Cardiac fibroblast (primary cell): ENCODE results near the gene LHX1.
A peak's percentile ranks its signal among the peaks of the same experiment; 100 is the strongest.

Source experiments
- DNase-seq, 2 donors: peaks; one replicate each; pipeline versions ENCODE4 v3.0.0 to v3.0.0-alpha.2; 2010; ENCODE audit warnings: low read depth in 2 of 2
- H3K4me3 ChIP-seq, 2 donors: replicated peaks in 1 of 2; 1 replicate in 1 of 2; 2 replicates in 1 of 2; pipeline ENCODE4 v1.5.1; 2011; ENCODE audit warnings: low read depth in 2 of 2, low read length in 2 of 2, mild to moderate bottlenecking in 2 of 2, moderate library complexity in 1 of 2
- TF ChIP-seq, protein P1 (sequence below): IDR thresholded peaks from one replicate; pipeline ENCODE4 v1.5.1; 2011; ENCODE audit warnings: low read depth, mild to moderate bottlenecking, low read length, inconsistent platforms

Gene LHX1

GRCh38 chr17:36921095-36921851 lies 16.0 kb upstream of the LHX1 start:
- H3K4me3 ChIP-seq, result no peak overlapping the region
- peak; percentile 48 to 58 for DNase-seq
- TF ChIP-seq, protein P1, sequence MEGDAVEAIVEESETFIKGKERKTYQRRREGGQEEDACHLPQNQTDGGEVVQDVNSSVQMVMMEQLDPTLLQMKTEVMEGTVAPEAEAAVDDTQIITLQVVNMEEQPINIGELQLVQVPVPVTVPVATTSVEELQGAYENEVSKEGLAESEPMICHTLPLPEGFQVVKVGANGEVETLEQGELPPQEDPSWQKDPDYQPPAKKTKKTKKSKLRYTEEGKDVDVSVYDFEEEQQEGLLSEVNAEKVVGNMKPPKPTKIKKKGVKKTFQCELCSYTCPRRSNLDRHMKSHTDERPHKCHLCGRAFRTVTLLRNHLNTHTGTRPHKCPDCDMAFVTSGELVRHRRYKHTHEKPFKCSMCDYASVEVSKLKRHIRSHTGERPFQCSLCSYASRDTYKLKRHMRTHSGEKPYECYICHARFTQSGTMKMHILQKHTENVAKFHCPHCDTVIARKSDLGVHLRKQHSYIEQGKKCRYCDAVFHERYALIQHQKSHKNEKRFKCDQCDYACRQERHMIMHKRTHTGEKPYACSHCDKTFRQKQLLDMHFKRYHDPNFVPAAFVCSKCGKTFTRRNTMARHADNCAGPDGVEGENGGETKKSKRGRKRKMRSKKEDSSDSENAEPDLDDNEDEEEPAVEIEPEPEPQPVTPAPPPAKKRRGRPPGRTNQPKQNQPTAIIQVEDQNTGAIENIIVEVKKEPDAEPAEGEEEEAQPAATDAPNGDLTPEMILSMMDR, result no peak

DNA sequence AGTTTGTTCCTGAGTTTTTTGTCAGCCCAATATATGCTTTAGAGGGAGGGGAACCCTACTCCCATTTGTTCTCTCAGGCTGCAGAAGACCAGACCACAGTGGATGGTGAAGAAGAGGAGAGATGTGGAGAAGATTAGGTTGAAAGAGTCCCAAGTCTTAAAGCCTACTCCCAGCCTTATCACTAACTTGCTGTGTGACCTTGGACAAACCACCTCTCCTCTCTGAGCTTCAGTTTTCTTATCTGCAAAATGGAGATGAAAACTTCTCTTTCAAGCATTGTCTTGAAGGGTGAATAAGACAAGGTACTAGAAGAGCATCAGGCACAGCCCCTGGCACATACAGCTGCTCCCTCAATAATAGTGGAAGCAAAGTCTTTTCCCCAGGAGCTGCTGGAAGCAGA lies 15.1 kb upstream of the LHX1 start:
- H3K4me3 ChIP-seq, result no peak overlapping the region
- no peak for DNase-seq
- TF ChIP-seq, protein P1, result no peak

GRCh38 chr17:36923814-36924221 lies 13.5 kb upstream of the LHX1 start:
- TF ChIP-seq, protein P1, result no peak
- no peak for DNase-seq
- H3K4me3 ChIP-seq, result no peak overlapping the region

DNA sequence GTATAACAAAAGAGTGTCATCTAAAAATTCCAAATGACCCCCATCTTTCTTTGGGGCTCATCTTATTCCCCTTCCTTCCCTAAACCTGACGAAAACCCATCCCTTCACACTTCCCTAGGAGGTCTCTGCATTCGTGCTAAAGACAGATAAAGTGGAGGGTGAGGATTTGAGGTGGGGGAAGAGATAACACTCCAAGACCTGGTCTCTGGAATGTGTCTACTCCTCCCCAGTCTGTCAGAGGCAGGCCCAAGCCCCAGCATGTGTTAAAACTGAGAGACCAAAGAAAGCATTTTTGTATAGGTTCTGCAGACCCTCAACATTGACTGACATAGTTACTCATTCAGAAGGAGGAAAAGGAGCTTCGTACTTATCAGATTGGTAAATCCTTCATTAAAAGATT lies 11.0 kb upstream of the LHX1 start:
- DNase-seq, result no peak
- TF ChIP-seq, protein P1, result no peak
- H3K4me3 ChIP-seq, result no peak overlapping the region

GRCh38 chr17:36926701-36927100 lies 10.6 kb upstream of the LHX1 start:
- TF ChIP-seq, protein P1, result no peak

DNA sequence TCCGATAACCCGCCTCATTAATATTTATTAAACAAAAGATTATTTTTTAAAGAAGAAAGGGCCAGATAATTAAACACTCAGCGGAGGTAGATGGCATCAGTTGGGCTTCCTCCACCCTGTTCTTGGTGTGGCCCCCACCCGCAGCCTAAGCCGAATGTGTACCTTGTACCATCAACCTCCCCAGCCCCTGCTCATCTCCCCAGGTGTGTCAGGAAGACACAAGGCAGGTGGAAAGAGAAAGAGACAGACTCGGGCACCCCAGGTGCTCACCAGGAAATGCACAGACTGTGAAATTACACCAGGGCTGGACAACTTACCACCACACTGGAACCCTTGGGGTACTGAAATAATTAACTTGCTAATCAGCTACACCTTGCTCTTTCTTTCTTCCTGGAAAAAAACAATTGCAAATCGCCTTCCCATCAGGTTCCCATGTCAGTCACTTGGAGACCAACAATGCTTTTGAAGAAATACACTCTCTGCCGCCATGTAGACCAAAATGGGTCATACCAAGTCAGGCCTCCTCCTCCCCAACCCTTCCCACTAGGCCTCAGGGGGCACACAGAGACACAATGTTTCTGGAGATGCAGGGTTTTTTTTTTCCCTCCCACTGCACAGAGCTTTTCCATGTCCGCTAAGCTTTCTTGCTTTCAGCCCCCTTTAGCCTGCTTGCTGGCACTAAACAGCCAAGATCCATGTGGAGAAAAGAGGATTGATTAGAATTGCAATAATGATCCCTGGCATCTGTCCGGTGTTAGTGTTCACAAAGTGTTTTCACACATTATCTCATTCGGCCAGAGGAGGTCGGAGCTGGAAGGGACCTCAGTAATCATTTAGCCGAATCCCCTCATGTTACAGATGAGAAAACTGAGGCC lies 8.6 kb upstream of the LHX1 start:
- TF ChIP-seq, protein P1, result no peak
- no peak overlapping the region for H3K4me3 ChIP-seq
- no peak for DNase-seq

More at GRCh38 chr17:36926701-36927100, 10.6 kb upstream of the LHX1 start:
- no peak for DNase-seq
- H3K4me3 ChIP-seq, result no peak overlapping the region
